Karpas-422 (cell line): Measurements from ENCODE around the gene HERC4. TPM values are rescaled to one million over a fixed set of nuclear protein-coding genes. Genes with fewer than 3 reads are reported as not detected.
A peak's percentile ranks its signal among the peaks of the same experiment; 100 is the strongest.
"Not testable (repeated sequence)": the region's sequence is repeated elsewhere in the genome, so short reads cannot be mapped to it uniquely, and the experiment has no call there.

Experiments
- DNase-seq: peaks from one replicate; pipeline ENCODE4 v3.0.0-alpha.2; 2015
- H2AFZ ChIP-seq: fragments of 200-600 bp; sonication (generic); 2 replicates; pipeline ENCODE4 v1.6.1; 2014; ENCODE audit warnings: antibody characterized with exemption, low read length, mixed read lengths
- H3K27ac ChIP-seq: fragments of 200-600 bp; sonication (generic); 2 replicates; pipeline ENCODE4 v1.5.1; 2014; ENCODE audit warnings: mild to moderate bottlenecking, low read length, moderate library complexity
- H3K27me3 ChIP-seq: fragments of 200-600 bp; sonication (generic); 2 replicates; pipeline ENCODE4 v1.6.1; 2014; ENCODE audit warnings: low read length, mixed read lengths
- H3K36me3 ChIP-seq: fragments of 200-600 bp; sonication (generic); 2 replicates; pipeline ENCODE4 v1.6.1; 2014; ENCODE audit warnings: low read length, mixed read lengths; ENCODE audit not compliant: insufficient read depth
- H3K4me1 ChIP-seq: fragments of 200-600 bp; sonication (generic); 2 replicates; pipeline ENCODE4 v1.6.1; 2014; ENCODE audit warnings: mild to moderate bottlenecking, low read length, mixed read lengths
- H3K4me2 ChIP-seq: fragments of 200-600 bp; sonication (generic); 2 replicates; pipeline ENCODE4 v1.6.1; 2014; ENCODE audit warnings: low read length, low read depth, mild to moderate bottlenecking; ENCODE audit not compliant: poor library complexity, severe bottlenecking
- H3K4me3 ChIP-seq: fragments of 200-600 bp; sonication (generic); 2 replicates; pipeline ENCODE4 v1.5.1; 2014; ENCODE audit warnings: mild to moderate bottlenecking, antibody characterized with exemption, low read length, mixed read lengths
- H3K79me2 ChIP-seq: fragments of 200-600 bp; sonication (generic); 2 replicates; pipeline ENCODE4 v1.6.1; 2014; ENCODE audit warnings: mild to moderate bottlenecking, low read length, mixed read lengths
- H3K9ac ChIP-seq: fragments of 200-600 bp; sonication (generic); 2 replicates; pipeline ENCODE4 v1.6.0; 2014; ENCODE audit warnings: low read length
- H3K9me2 ChIP-seq: fragments of 200-600 bp; sonication (generic), shearing (Covaris generic); replicated peaks from 2 replicates; pipeline ENCODE4 v1.6.0; 2014; ENCODE audit warnings: mild to moderate bottlenecking, low read length, moderate library complexity; ENCODE audit not compliant: insufficient read depth
- H3K9me3 ChIP-seq: fragments of 300-700, 200-600 bp; sonication (generic); 2 replicates; pipeline ENCODE4 v1.6.1; 2014; ENCODE audit warnings: low read length, mixed read lengths
- H4K20me1 ChIP-seq: fragments of 200-600 bp; sonication (generic); 2 replicates; pipeline ENCODE4 v1.6.1; 2014; ENCODE audit warnings: mild to moderate bottlenecking, antibody characterized with exemption, low read length, low read depth; ENCODE audit not compliant: insufficient read depth
- small RNA-seq: library from RNA; depleted of rRNA; stranded (forward); fragments of <200 nt; gene quantifications from one replicate; pipeline ENCODE3, GENCODE V24; 2014
- total RNA-seq: library from RNA; depleted of rRNA; stranded (reverse); fragments of >200 nt; shearing (Covaris generic); gene quantifications from 2 replicates; pipeline ENCODE4 v1.2.3, GENCODE V29; 2014; ENCODE audit warnings: low replicate concordance; rRNA removed

HERC4 gene
- total RNA-seq, 1 experiment from 2014 or later = 99.9 TPM

GRCh38 chr10:67883710-67884312, 191.3 kb downstream of the HERC4 start:
- Histone ChIP-seq H3K27me3 (no peaks in the 10 kb centered on the region), H3K27ac (0 out of 2 replicates have a peak overlapping the region, but pooled peaks have one; percentile 25), H3K9me2 (no peaks in the 10 kb centered on the region), H3K36me3 (peaks cover 17% of the 10 kb centered on the region), H3K79me2 (peaks cover 37% of the 10 kb centered on the region), H2AFZ (peak overlapping the region; percentile 90), H3K9ac (peak overlapping the region; percentile 84), H3K4me3 (peak overlapping the region; percentile 90), H3K9me3 (no peaks in the 10 kb centered on the region), H3K4me2 (peak overlapping the region; percentile 81), H3K4me1 (peaks cover 15% of the 10 kb centered on the region), H4K20me1 (0 out of 2 replicates have a peak, but pooled peaks cover 3% of the 10 kb centered on the region)
- DNase-seq = no peak

GRCh38 chr10:67878133-67878532, 196.9 kb downstream of the HERC4 start:
- no peak for DNase-seq
- no peaks in the 10 kb centered on the region for H3K9me3 ChIP-seq
- no peaks in the 10 kb centered on the region for H3K79me2 ChIP-seq
- no peaks in the 10 kb centered on the region for H4K20me1 ChIP-seq
- H3K4me3 ChIP-seq = no peak overlapping the region
- H3K9ac ChIP-seq = no peak overlapping the region
- H3K4me2 ChIP-seq = no peak overlapping the region
- no peak overlapping the region for H3K27ac ChIP-seq
- no peaks in the 10 kb centered on the region for H3K27me3 ChIP-seq
- peaks cover 5% of the 10 kb centered on the region for H3K4me1 ChIP-seq
- no peaks in the 10 kb centered on the region for H3K36me3 ChIP-seq
- H2AFZ ChIP-seq = no peak overlapping the region
- no peaks in the 10 kb centered on the region for H3K9me2 ChIP-seq

GRCh38 chr10:67877421-67877820, 197.7 kb downstream of the HERC4 start:
- H3K4me2 ChIP-seq, H3K79me2 ChIP-seq, H3K27ac ChIP-seq, DNase-seq, H3K9me2 ChIP-seq, H3K27me3 ChIP-seq, H3K4me1 ChIP-seq, H2AFZ ChIP-seq, H3K4me3 ChIP-seq, H3K36me3 ChIP-seq, H4K20me1 ChIP-seq, H3K9ac ChIP-seq, H3K9me3 ChIP-seq: not testable (repeated sequence)

DNA sequence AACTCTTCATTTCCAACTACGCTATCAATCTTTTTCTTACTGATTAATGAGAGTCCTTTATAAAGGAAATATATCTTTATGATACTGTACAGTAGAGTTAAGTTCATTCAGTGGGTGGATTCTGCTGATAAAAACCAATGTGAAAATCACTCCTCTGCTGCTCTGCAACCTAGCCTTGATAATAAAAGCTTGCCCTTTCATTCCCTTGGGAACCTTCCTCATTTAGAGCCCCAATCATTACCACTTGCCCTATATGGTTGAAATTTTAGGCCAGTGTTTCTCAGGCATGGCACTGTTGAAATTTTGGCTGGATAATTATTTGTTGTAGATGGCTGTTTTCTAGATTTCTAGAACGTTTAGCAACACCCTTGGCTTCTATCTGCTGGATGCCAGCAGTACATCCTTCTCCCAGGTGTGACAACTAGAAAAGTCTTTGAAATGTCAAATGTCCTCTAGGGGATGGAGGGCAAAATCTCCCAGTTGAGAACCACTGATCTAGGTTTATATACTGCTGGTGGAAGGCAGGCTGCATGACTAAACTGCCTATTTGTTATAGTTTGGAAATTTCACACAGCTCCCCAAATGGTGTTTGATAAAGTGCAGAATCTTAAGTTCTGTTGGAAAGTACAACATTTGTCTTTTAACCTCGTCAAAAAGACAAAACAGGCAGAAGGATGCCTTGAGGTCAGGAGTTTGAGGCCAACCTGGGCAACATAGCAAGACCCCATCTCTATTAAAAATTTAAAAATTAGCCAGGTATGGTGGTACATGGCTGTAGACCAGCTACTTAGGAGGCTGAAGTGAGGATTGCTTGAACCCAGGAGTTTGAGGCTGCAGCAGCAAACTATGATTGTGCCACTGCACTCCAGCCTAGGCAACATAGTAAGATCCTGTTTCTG, 199.5 kb downstream of the HERC4 start:
- DNase-seq = no peak
- no peak overlapping the region for H3K4me2 ChIP-seq
- no peak overlapping the region for H2AFZ ChIP-seq
- H3K4me1 ChIP-seq = peaks cover 5% of the 10 kb centered on the region
- no peak overlapping the region for H3K4me3 ChIP-seq
- no peaks in the 10 kb centered on the region for H3K9me2 ChIP-seq
- no peaks in the 10 kb centered on the region for H3K9me3 ChIP-seq
- H3K27me3 ChIP-seq = no peaks in the 10 kb centered on the region
- H3K27ac ChIP-seq = no peak overlapping the region
- H3K9ac ChIP-seq = no peak overlapping the region
- H3K79me2 ChIP-seq = no peaks in the 10 kb centered on the region
- H4K20me1 ChIP-seq = no peaks in the 10 kb centered on the region
- no peaks in the 10 kb centered on the region for H3K36me3 ChIP-seq

Small RNA genes lying within 50 kb of the gene (small RNA-seq; reads per million reads assigned to genes)
- not detected for gene RN7SL220P

Other genes starting within 250 kb of the HERC4 start
- gene DNAJC12, start 237.1 kb downstream of the HERC4 start, total RNA-seq = 52.2 and 72.8 TPM in 2 replicates
- 14.9 and 29.0 TPM in 2 replicates for gene SIRT1, start 190.6 kb downstream of the HERC4 start, total RNA-seq
- gene MYPN, start 34.2 kb upstream of the HERC4 start, total RNA-seq = not detected in 2 replicates
- not detected in 2 replicates for gene ATOH7, start 156.8 kb upstream of the HERC4 start, total RNA-seq